Measurements from ENCODE around the gene DOC2B.

- no peak for TF ChIP-seq CTCF (IDR thresholded peaks at IDR 0.05; ENCODE audit: insufficient read depth, low read depth, low read length)
- no peak for TF ChIP-seq EZH2 (IDR thresholded peaks at IDR 0.05; ENCODE audit: insufficient read depth, low read length)
Observed at GRCh38 chr17:149231-149630, 32.2 kb downstream of the DOC2B start.

Measured in astrocyte (in vitro differentiated cells and primary cell).